OCI-LY1 (cell line): ENCODE results near the gene OR2J3.

ENCODE experiments used
- EZH2 ChIP-seq: fragments of 200-600 bp; sonication (generic), shearing (Covaris generic); IDR thresholded peaks from 2 replicates; pipeline ENCODE4 v1.8.0; 2017; ENCODE audit warnings: borderline replicate concordance, mixed run types, mild to moderate bottlenecking, antibody characterized with exemption, low read length, moderate library complexity, mixed read lengths
- TF ChIP-seq, protein P1 (sequence below): fragments of 200-600 bp; sonication (generic), shearing (Covaris generic); IDR thresholded peaks from 2 replicates; pipeline ENCODE4 v1.5.1; 2017; ENCODE audit warnings: mild to moderate bottlenecking, antibody characterized with exemption, low read length, moderate library complexity, mixed read lengths

DNA sequence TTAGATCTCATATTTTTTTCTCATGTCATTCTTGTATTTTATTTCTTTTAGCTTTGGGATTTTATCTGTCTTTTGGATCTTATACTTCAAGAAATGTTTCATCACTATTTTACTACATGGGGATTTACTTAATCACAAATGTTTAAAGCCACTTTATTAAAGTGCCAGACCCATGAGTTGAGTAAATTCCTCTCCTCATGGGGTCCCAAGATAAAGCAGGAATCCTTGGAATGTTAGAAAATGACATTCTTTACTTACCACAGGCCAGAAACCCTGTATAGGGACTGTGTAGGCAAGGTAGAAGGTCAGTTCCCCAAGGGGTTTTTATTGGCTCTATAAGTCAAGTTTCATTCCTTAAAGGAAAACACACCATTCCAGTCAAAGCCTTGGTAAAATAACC, 34.5 kb downstream of the OR2J3 start:
- TF ChIP-seq, protein P1, sequence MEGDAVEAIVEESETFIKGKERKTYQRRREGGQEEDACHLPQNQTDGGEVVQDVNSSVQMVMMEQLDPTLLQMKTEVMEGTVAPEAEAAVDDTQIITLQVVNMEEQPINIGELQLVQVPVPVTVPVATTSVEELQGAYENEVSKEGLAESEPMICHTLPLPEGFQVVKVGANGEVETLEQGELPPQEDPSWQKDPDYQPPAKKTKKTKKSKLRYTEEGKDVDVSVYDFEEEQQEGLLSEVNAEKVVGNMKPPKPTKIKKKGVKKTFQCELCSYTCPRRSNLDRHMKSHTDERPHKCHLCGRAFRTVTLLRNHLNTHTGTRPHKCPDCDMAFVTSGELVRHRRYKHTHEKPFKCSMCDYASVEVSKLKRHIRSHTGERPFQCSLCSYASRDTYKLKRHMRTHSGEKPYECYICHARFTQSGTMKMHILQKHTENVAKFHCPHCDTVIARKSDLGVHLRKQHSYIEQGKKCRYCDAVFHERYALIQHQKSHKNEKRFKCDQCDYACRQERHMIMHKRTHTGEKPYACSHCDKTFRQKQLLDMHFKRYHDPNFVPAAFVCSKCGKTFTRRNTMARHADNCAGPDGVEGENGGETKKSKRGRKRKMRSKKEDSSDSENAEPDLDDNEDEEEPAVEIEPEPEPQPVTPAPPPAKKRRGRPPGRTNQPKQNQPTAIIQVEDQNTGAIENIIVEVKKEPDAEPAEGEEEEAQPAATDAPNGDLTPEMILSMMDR, result no peak
- no peak for TF ChIP-seq EZH2
